ENCODE results near the gene CPAMD8.

The CPAMD8 gene

GRCh38 chr19:17058236-17058635 lies 31.6 kb upstream of the CPAMD8 start:
- DNase-seq (ENCODE audit: extremely low read depth, low read depth) = no peak
- no peak overlapping the region for H3K4me3 ChIP-seq (replicated peaks; ENCODE audit: low read depth, low read length)
- no peak for TF ChIP-seq CTCF (IDR thresholded peaks at IDR 0.05; ENCODE audit: low read depth, low read length, missing control alignments)

- H3K4me3 ChIP-seq (replicated peaks; ENCODE audit: low read depth, low read length) = no peak overlapping the region
- DNase-seq (ENCODE audit: extremely low read depth, low read depth) = no peak
- no peak for TF ChIP-seq CTCF (IDR thresholded peaks at IDR 0.05; ENCODE audit: low read depth, low read length, missing control alignments)
Measured at GRCh38 chr19:17055636-17056035, 29.0 kb upstream of the CPAMD8 start.

DNA sequence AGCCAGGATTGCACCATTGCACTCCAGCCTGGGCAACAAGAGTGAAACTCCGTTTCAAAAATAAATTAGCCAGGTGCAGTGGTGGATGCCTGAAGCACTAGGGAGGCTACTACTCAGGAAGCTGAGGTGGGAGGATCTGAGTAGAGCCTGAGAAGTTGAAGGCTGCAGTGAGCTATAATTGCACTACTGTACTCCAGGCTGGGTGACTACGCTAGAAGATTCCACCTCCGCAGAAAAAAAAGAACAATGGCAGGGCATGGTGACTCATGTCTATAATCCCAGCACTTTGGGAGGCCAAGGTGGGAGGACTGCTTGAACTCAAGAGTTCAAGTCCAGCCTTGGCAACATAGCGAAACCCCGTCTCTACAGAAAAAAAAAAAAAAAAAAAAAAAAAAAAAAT lies 28.1 kb upstream of the CPAMD8 start:
- TF ChIP-seq CTCF (IDR thresholded peaks at IDR 0.05; ENCODE audit: low read depth, low read length, missing control alignments) = no peak

DNA sequence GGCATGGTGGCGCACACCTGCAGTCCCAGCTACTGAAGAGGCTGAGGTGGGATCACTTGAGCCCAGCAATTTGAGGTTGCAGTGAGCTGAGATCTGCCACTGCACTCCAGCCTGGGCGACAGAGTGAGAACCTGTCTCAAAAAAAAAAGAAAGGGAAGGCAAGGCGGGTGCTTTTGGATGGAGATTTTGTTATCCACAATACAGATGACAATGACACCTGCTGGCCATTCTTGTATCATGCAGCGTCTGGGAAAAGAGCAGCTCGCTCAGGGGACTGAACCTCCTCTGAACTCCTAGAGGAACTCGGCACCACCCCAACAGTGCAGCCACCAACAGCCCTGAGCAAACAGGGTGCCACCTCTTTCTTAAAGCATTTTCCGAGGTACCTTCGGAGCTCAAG lies 25.8 kb upstream of the CPAMD8 start:
- H3K4me3 ChIP-seq (replicated peaks; ENCODE audit: low read depth, low read length) = no peak overlapping the region
- TF ChIP-seq CTCF (IDR thresholded peaks at IDR 0.05; ENCODE audit: low read depth, low read length, missing control alignments) = peak; percentile 55
- DNase-seq (ENCODE audit: extremely low read depth, low read depth) = no peak

More for the DNA sequence above, 28.1 kb upstream of the CPAMD8 start:
- no peak overlapping the region for H3K4me3 ChIP-seq (replicated peaks; ENCODE audit: low read depth, low read length)
- no peak for DNase-seq (ENCODE audit: extremely low read depth, low read depth)

DNA sequence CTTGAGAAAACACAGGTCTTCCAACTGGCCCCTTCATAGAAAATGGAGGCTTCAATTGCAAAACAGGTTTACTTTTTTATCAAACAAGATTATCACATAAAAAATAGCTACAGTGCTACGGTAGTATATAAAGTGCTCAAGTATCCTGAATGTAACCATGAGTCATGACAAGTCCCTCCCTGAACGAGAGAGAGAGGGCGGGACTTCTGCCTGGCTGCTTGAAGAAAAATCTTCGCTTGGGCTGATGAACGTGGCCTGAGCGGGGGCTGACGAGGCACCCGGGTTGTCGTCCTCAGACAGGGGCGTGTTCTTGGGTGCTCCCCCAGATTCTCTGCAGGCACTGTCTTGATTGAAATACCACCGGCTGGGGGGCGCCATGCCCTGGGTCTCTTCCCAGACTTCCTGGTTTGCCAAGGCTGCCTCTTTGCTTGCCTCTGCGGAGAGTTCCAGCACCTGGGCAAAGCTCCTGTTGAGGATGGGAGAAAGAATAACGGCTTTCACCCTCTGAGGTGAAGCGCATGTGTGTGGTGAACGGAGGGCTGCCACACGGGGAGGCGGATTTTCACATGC lies 23.2 kb upstream of the CPAMD8 start:
- TF ChIP-seq CTCF (IDR thresholded peaks at IDR 0.05; ENCODE audit: low read depth, low read length, missing control alignments) = no peak
- H3K4me3 ChIP-seq (replicated peaks; ENCODE audit: low read depth, low read length) = no peak overlapping the region
- DNase-seq (ENCODE audit: extremely low read depth, low read depth) = no peak

DNA sequence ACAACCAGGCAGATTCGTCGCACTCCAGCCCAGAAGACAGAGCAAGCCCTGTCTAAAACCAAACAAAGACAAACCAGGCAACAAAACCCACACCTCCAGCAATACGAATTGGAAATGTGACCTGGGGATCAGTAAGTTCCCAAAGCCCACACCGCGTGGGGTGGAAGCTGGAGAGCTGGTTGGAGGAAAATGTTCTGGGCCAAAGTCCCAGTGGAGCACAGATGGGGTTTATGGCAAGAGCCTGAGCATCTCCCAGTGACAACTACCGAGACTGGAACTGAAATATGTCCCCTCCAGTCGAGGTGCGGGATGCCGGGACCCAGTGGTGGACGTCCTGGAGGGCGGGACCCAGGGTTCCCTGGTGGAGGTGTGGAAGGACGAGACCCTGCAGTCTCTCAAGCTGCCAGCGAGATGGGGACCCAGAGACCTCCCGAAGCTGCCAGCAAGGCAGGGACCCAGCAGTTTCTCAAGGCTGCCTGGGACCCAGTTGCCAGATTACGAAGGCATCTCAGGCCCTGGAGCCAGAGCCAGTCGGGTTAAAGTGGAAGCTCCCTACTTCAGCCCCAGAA lies 22.4 kb upstream of the CPAMD8 start:
- DNase-seq (ENCODE audit: extremely low read depth, low read depth) = no peak
- no peak overlapping the region for H3K4me3 ChIP-seq (replicated peaks; ENCODE audit: low read depth, low read length)

More for the DNA sequence above, 22.4 kb upstream of the CPAMD8 start:
- TF ChIP-seq CTCF (IDR thresholded peaks at IDR 0.05; ENCODE audit: low read depth, low read length, missing control alignments) = no peak
